Esophagus squamous epithelium (tissue), 5 donors: ENCODE results near the gene CPNE5. TPM values are rescaled to one million over a fixed set of nuclear protein-coding genes. Genes with fewer than 3 reads are reported as not detected.

Experiments
- DNase-seq: peaks from one replicate; lab custom pipeline; 2025; lab: John Stamatoyannopoulos, UW
- H3K27ac ChIP-seq, 4 donors: fragments of 200-600 bp; sonication (generic); one replicate each; pipeline ENCODE4 v1.5.1; 2016 to 2019; ENCODE audit warnings: mild to moderate bottlenecking in 1 of 4
- H3K27me3 ChIP-seq, 4 donors: fragments of 200-600 bp; sonication (generic); 1 replicate in 3 of 4; 2 replicates in 1 of 4; pipeline versions ENCODE4 v1.5.1 to v1.6.0; 2017 to 2021; ENCODE audit warnings: antibody characterized with exemption in 1 of 4
- H3K36me3 ChIP-seq, 3 donors: fragments of 200-600 bp; sonication (generic); one replicate each; pipeline ENCODE4 v1.5.1; 2016 to 2019
- H3K4me1 ChIP-seq, 3 donors: fragments of 200-600 bp; sonication (generic); one replicate each; pipeline ENCODE4 v1.5.1; 2017 to 2019
- H3K4me3 ChIP-seq, 4 donors: fragments of 200-600 bp; sonication (generic); 1 replicate in 3 of 4; 2 replicates in 1 of 4; pipeline ENCODE4 v1.5.1; 2016 to 2019; ENCODE audit warnings: mild to moderate bottlenecking in 2 of 4, moderate library complexity in 1 of 4
- H3K9me3 ChIP-seq, 3 donors: fragments of 200-600 bp; sonication (generic); one replicate each; pipeline ENCODE4 v1.5.1; 2016 to 2019
- POLR2A ChIP-seq, 4 donors: fragments of 450-650 bp; IDR thresholded peaks; one replicate each; pipeline ENCODE4 v1.6.1; 2017; ENCODE audit warnings: antibody characterized with exemption in 4 of 4, mild to moderate bottlenecking in 4 of 4, moderate library complexity in 3 of 4
- WGBS, 2 donors: methylation state at CpG; one replicate each; pipeline ENCODE4 v1.1.5; 2018; 5-methylcytosine and 5-hydroxymethylcytosine counted together
- intact Hi-C: fragments of 100-400 bp; cut with DNase I; formaldehyde crosslinking; loops from one replicate; pipeline ENCODE4 v1.15.0; 2022
- total RNA-seq, 4 donors: library from RNA; depleted of rRNA; stranded (reverse); fragments of >200 nt; gene quantifications; one replicate each; pipeline ENCODE4 v1.1.0, GENCODE V29; 2016
- TF ChIP-seq, protein P1 (sequence below), 6 experiments: fragments of 450-650 bp in 4 of 6; fragments of 200-600 bp in 2 of 6; sonication (generic) in 2 of 6; IDR thresholded peaks; one replicate each; pipeline ENCODE4 v1.5.1; 2016 to 2019; ENCODE audit warnings: antibody characterized with exemption in 6 of 6, mild to moderate bottlenecking in 4 of 6, moderate library complexity in 4 of 6
- donor health status: DM: yes; HTN: yes; CAD: no.

Gene CPNE5
- total RNA-seq, 4 donors from 2014 or later = 1.2 to 2.5 (median 1.5) TPM

DNA sequence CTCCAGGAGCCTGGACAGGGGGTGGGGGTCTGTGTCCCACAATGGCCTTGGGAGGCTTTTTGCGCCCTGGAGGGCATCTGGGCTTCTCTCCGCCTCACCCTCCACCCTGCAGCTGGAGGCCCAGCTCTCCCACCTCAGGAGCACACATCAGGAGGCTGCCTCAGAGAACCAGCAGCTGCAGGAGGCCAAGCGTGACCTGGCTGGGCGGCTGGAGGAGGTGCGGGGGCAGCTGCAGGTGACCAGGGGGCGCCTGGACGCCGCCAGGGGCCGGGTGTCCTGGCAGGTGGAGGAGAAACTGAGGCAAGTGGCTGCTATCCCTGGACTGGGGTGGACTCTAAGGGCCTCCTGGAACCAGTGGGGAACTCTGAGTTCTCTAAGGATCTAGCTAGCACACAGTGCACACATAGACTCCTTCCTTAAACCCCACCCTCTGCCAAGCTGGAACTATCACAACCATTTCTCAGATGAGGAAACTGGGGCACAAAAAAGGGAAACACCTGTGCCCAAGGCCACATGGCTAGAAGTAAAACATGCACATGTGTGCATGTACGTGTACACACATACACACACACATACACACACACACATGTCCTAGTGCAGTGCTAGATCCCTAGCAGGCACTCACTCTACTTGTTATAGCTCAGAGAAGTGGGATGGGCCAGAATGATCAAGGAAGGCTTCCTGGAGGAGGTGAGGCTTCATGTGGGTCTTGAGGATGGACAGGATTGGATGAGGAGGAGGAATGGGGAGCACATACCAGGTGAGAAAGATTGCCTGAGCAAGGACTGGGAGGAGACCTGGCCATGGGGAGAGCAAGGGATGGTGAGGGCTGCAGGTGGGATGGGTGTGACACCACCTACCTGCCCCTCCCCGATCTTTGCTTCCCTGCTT, 118.7 kb downstream of the CPNE5 start:
- H3K4me1 ChIP-seq = peaks cover 11 to 63% (median 13%) of the 10 kb centered on the region in 3 donors
- intact Hi-C loops = no loop called here
- DNase-seq = no peak
- H3K27ac ChIP-seq = no peak overlapping the region
- no peaks in the 10 kb centered on the region for H3K36me3 ChIP-seq
- no peak for TF ChIP-seq POLR2A (IDR thresholded peaks at IDR 0.05)
- TF ChIP-seq, protein P1, sequence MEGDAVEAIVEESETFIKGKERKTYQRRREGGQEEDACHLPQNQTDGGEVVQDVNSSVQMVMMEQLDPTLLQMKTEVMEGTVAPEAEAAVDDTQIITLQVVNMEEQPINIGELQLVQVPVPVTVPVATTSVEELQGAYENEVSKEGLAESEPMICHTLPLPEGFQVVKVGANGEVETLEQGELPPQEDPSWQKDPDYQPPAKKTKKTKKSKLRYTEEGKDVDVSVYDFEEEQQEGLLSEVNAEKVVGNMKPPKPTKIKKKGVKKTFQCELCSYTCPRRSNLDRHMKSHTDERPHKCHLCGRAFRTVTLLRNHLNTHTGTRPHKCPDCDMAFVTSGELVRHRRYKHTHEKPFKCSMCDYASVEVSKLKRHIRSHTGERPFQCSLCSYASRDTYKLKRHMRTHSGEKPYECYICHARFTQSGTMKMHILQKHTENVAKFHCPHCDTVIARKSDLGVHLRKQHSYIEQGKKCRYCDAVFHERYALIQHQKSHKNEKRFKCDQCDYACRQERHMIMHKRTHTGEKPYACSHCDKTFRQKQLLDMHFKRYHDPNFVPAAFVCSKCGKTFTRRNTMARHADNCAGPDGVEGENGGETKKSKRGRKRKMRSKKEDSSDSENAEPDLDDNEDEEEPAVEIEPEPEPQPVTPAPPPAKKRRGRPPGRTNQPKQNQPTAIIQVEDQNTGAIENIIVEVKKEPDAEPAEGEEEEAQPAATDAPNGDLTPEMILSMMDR (IDR thresholded peaks at IDR 0.05) = no peak
- H3K27me3 ChIP-seq = no peaks in the 10 kb centered on the region
- 85 to 88% methylated on average over 2 of the region's 11 CpGs for WGBS, 2 donors
- no peak overlapping the region for H3K4me3 ChIP-seq
- H3K9me3 ChIP-seq = no peaks in the 10 kb centered on the region

GRCh38 chr6:36719126-36719525, 120.1 kb downstream of the CPNE5 start:
- DNase-seq = no peak
- Histone ChIP-seq H3K4me1 (peaks cover 11 to 58% (median 13%) of the 10 kb centered on the region in 3 donors), H3K27ac (no peak overlapping the region), H3K9me3 (no peaks in the 10 kb centered on the region), H3K27me3 (no peaks in the 10 kb centered on the region), H3K36me3 (no peaks in the 10 kb centered on the region), H3K4me3 (no peak overlapping the region)
- no peak for TF ChIP-seq POLR2A (IDR thresholded peaks at IDR 0.05)
- TF ChIP-seq, protein P1 (IDR thresholded peaks at IDR 0.05) = no peak
- 81 to 88% methylated on average over 7 of the region's 7 CpGs for WGBS, 2 donors
- intact Hi-C loops = no loop called here

- Histone ChIP-seq H3K27me3 (no peaks in the 10 kb centered on the region), H3K9me3 (no peaks in the 10 kb centered on the region), H3K4me3 (no peak overlapping the region), H3K36me3 (no peaks in the 10 kb centered on the region), H3K27ac (no peak overlapping the region), H3K4me1 (peaks cover 11 to 56% (median 13%) of the 10 kb centered on the region in 3 donors)
- intact Hi-C loops = no loop called here
- 71 to 87% methylated on average over 3 to 4 of the region's 5 CpGs for WGBS, 2 donors
- TF ChIP-seq, protein P1 (IDR thresholded peaks at IDR 0.05) = no peak
- TF ChIP-seq POLR2A (IDR thresholded peaks at IDR 0.05) = no peak
- no peak for DNase-seq
These were observed 120.7 kb downstream of the CPNE5 start for GRCh38 chr6:36718560-36718959.

- intact Hi-C loops = no loop called here
- H3K27me3 ChIP-seq = no peaks in the 10 kb centered on the region
- 48% methylated on average over 3 of the region's 12 CpGs; no CpG with 5 or more reads in 1 of the 2 donors for WGBS, 2 donors
- TF ChIP-seq, protein P1 (IDR thresholded peaks at IDR 0.05) = no peak
- no peak for TF ChIP-seq POLR2A (IDR thresholded peaks at IDR 0.05)
- H3K27ac ChIP-seq = no peak overlapping the region
- no peak for DNase-seq
- peaks cover 11 to 52% (median 13%) of the 10 kb centered on the region in 3 donors for H3K4me1 ChIP-seq
- no peaks in the 10 kb centered on the region for H3K36me3 ChIP-seq
- H3K4me3 ChIP-seq = no peak overlapping the region
- no peaks in the 10 kb centered on the region for H3K9me3 ChIP-seq
These were observed 121.2 kb downstream of the CPNE5 start for GRCh38 chr6:36717871-36718540.
